Osteocyte (in vitro differentiated cells): ENCODE measurements around the gene KIAA0232. TPM values are rescaled to one million over a fixed set of nuclear protein-coding genes. Genes with fewer than 3 reads are reported as not detected.
"Not testable (repeated sequence)": the region's sequence is repeated elsewhere in the genome, so short reads cannot be mapped to it uniquely, and the experiment has no call there.

Experiments used
- DNase-seq: peaks from one replicate; pipeline ENCODE4 v3.0.0; 2021; ENCODE audit warnings: mixed read lengths; ENCODE audit not compliant: unreplicated experiment; ENCODE audit errors: extremely low spot score
- H3K27ac Mint-ChIP-seq: one replicate; pipeline ENCODE4 v1.8.0; 2021; ENCODE audit warnings: mild to moderate bottlenecking, mixed read lengths; ENCODE audit not compliant: unreplicated experiment
- H3K27me3 Mint-ChIP-seq: one replicate; pipeline ENCODE4 v1.8.0; 2021; ENCODE audit warnings: mixed read lengths; ENCODE audit not compliant: unreplicated experiment
- H3K36me3 Mint-ChIP-seq: one replicate; pipeline ENCODE4 v1.8.0; 2021; ENCODE audit warnings: mixed read lengths; ENCODE audit not compliant: unreplicated experiment
- H3K4me1 Mint-ChIP-seq: one replicate; pipeline ENCODE4 v1.8.0; 2021; ENCODE audit warnings: mixed read lengths; ENCODE audit not compliant: unreplicated experiment
- H3K4me3 Mint-ChIP-seq: one replicate; pipeline ENCODE4 v1.8.0; 2021; ENCODE audit warnings: mild to moderate bottlenecking, moderate library complexity, mixed read lengths; ENCODE audit not compliant: unreplicated experiment
- H3K9me3 Mint-ChIP-seq: one replicate; pipeline ENCODE4 v1.8.0; 2021; ENCODE audit warnings: mixed read lengths; ENCODE audit not compliant: unreplicated experiment
- CTCF ChIP-seq: fragments of 200-600 bp; sonication (generic); IDR thresholded peaks from 2 replicates; pipeline ENCODE4 v1.5.0; 2021; ENCODE audit warnings: antibody characterized with exemption, mild to moderate bottlenecking, moderate library complexity
- total RNA-seq: library from RNA; stranded (reverse); gene quantifications from 2 replicates; pipeline ENCODE4 v1.2.1, GENCODE V29; 2021

KIAA0232 gene
- total RNA-seq, 1 donor from 2014 or later, result 27.1 TPM

GRCh38 chr4:6824772-6825402, 42.4 kb downstream of the KIAA0232 start:
- Mint-ChIP-seq H3K4me1 (peaks cover 4% of the 10 kb centered on the region), H3K27me3 (no peaks in the 10 kb centered on the region), H3K9me3 (peaks cover 16% of the 10 kb centered on the region), H3K4me3 (no peak overlapping the region), H3K36me3 (peaks cover 31% of the 10 kb centered on the region), H3K27ac (no peak overlapping the region)
- no peak for DNase-seq
- TF ChIP-seq CTCF, result no peak

DNA sequence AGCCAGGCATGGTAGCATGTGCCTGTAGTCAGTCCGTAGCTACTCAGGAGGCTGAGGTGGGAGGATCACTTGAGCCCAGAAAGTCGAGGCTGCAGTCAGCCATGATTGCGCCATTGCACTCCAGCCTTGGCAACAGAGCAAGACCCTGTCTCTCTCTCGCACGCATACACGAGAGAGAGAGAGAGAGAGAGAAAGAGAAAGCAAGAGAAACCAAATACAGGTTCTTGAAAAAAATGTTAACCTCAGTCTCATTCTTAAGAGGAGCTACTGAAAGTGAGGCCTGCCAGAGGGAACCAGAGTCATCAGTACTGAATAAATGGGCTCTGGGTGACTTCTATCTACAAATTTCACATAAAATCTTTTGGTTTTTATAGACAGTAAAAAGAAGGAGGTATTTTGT, 42.9 kb downstream of the KIAA0232 start:
- no peak for TF ChIP-seq CTCF
- Mint-ChIP-seq H3K9me3 (peaks cover 11% of the 10 kb centered on the region), H3K27ac (no peak overlapping the region), H3K4me1 (peaks cover 4% of the 10 kb centered on the region), H3K4me3 (no peak overlapping the region), H3K27me3 (no peaks in the 10 kb centered on the region), H3K36me3 (peaks cover 29% of the 10 kb centered on the region)
- no peak for DNase-seq

DNA sequence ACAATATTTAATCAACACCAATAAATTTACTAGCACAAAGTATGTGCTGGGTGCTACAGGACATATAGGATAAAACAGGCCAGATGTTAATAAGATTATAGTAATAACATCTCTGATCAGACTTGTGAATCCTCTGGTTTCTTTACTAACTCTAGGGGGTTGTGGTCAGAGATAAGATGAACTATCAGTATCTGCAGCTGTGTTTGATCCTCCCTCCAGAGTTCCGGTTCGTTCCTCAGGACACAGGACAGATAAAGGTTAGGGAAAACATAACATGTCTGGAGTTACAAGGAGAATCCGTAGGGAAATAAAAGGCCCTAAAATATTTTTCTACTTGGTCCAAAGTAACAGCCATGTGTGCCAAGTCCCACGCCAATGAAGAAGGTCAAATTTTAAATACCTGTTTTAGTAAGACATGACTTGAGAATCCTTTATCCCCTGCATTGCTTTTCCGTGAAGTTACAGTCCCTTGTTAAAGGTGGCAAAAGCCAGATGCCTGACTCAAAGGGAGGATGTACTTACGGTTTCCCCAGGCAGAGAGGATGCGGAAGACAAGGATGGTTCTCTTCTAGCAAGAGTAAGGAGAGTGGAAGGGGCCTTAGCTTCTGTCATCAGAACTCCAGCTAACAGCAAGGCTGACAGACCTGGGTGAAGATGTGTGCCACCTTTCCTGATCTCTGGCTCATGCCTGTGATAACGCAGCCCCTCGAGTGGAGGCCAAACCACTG, 44.4 kb downstream of the KIAA0232 start:
- Mint-ChIP-seq H3K27ac (no peak overlapping the region), H3K36me3 (peaks cover 36% of the 10 kb centered on the region), H3K4me3 (no peak overlapping the region), H3K4me1 (peaks cover 4% of the 10 kb centered on the region), H3K27me3 (no peaks in the 10 kb centered on the region), H3K9me3 (peaks cover 4% of the 10 kb centered on the region)
- TF ChIP-seq CTCF, result no peak
- DNase-seq, result no peak

- Mint-ChIP-seq H3K27ac (no peak overlapping the region), H3K36me3 (peaks cover 36% of the 10 kb centered on the region), H3K4me3 (no peak overlapping the region), H3K4me1 (peaks cover under 1% of the 10 kb centered on the region), H3K27me3 (no peaks in the 10 kb centered on the region), H3K9me3 (no peaks in the 10 kb centered on the region)
- TF ChIP-seq CTCF, result no peak
- DNase-seq, result no peak
Measured at GRCh38 chr4:6829086-6829485, 46.6 kb downstream of the KIAA0232 start.

DNA sequence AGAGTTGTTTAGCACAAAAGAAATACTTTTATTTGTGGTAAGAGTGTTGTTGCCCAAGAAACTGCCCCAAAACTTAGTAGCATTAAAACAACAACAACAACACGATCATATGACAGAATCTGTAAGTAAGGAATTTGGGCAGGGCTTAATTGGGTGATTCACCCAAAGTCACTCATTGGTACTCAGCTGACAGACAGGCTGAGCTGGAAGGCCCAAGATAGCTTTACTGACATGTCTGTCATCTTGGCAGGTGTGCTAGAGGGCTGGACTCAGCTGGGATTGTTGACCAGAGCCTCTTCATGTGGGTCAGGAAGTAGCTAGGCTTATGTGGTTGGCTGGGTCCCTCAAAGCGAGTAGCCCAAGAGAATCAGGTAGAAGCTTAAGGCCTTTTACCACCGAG, 52.3 kb downstream of the KIAA0232 start:
- Mint-ChIP-seq H3K27ac (no peak overlapping the region), H3K9me3 (peaks cover 3% of the 10 kb centered on the region), H3K4me3 (no peak overlapping the region), H3K36me3 (peaks cover 14% of the 10 kb centered on the region), H3K27me3 (no peaks in the 10 kb centered on the region), H3K4me1 (peaks cover 7% of the 10 kb centered on the region)
- DNase-seq, result no peak
- no peak for TF ChIP-seq CTCF

DNA sequence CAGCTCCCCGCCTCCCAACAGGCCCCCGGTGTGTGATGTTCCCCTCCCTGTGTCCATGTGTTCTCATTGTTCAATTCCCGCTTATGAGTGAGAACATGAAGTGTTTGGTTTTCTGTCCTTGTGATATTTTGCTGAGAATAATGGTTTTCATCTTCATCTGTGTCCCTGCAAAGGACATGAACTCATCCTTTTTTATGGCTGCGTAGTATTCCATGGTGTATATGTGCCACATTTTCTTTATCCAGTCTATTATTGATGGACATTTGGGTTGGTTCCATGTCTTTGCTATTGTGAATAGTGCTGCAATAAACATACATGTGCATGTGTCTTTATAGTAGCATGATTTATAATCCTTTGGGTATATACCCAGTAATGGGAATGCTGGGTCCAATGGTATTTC, 53.1 kb downstream of the KIAA0232 start:
- DNase-seq, H3K4me3 Mint-ChIP-seq, H3K9me3 Mint-ChIP-seq, H3K27ac Mint-ChIP-seq, H3K27me3 Mint-ChIP-seq: not testable (repeated sequence)
- peaks cover 14% of the 10 kb centered on the region for H3K36me3 Mint-ChIP-seq
- peaks cover 15% of the 10 kb centered on the region for H3K4me1 Mint-ChIP-seq

GRCh38 chr4:6837106-6837505, 54.6 kb downstream of the KIAA0232 start:
- H3K4me1 Mint-ChIP-seq, result peaks cover 17% of the 10 kb centered on the region
- H3K9me3 Mint-ChIP-seq, H3K27me3 Mint-ChIP-seq, H3K27ac Mint-ChIP-seq, H3K4me3 Mint-ChIP-seq, H3K36me3 Mint-ChIP-seq: not testable (repeated sequence)
- peak; percentile 86 for DNase-seq
